Skin of body (tissue), 2 donors: ENCODE results near the gene MRPS7. TPM values are rescaled to one million over a fixed set of nuclear protein-coding genes. Genes with fewer than 3 reads are reported as not detected.
A peak's percentile ranks its signal among the peaks of the same experiment; 100 is the strongest.
"Not testable (repeated sequence)": the region's sequence is repeated elsewhere in the genome, so short reads cannot be mapped to it uniquely, and the experiment has no call there.

ENCODE experiments used
- DNase-seq: peaks from one replicate; lab custom pipeline; 2025; lab: John Stamatoyannopoulos, UW
- total RNA-seq: library from RNA; depleted of rRNA; stranded (reverse); fragments of >200 nt; gene quantifications from one replicate; pipeline ENCODE4 v1.2.3, GENCODE V29; 2014

The MRPS7 gene
- total RNA-seq, 1 donor from 2014 or later: 39.6 TPM

GRCh38 chr17:75244133-75244866 lies 17.4 kb upstream of the MRPS7 start:
- DNase-seq: no peak

- no peak for DNase-seq
Measured at GRCh38 chr17:75245011-75245410, 16.7 kb upstream of the MRPS7 start.

- no peak for DNase-seq
Measured at GRCh38 chr17:75246404-75246803, 15.3 kb upstream of the MRPS7 start.

- no peak for DNase-seq
Measured at GRCh38 chr17:75249564-75249963, 12.1 kb upstream of the MRPS7 start.

- DNase-seq: no peak
Measured at GRCh38 chr17:75250009-75250471, 11.6 kb upstream of the MRPS7 start.

GRCh38 chr17:75252039-75252816 lies 9.5 kb upstream of the MRPS7 start:
- no peak for DNase-seq

- DNase-seq: not testable (repeated sequence)
Measured at GRCh38 chr17:75255954-75256698, 5.6 kb upstream of the MRPS7 start.

- DNase-seq: not testable (repeated sequence)
Measured at GRCh38 chr17:75257228-75257627, 4.5 kb upstream of the MRPS7 start.

- no peak for DNase-seq
Measured at GRCh38 chr17:75260641-75261335, 891 bp upstream of the MRPS7 start.

GRCh38 chr17:75262112-75262606 lies 480 bp downstream of the MRPS7 start:
- no peak for DNase-seq

- DNase-seq: no peak
Measured at GRCh38 chr17:75263055-75263454, 1.4 kb downstream of the MRPS7 start.

- DNase-seq: no peak
Measured at GRCh38 chr17:75265614-75266315, 4.1 kb downstream of the MRPS7 start.

- no peak for DNase-seq
Measured at GRCh38 chr17:75266316-75267152, 4.9 kb downstream of the MRPS7 start.

- DNase-seq: no peak
Measured at GRCh38 chr17:75267153-75267410, 5.4 kb downstream of the MRPS7 start.

GRCh38 chr17:75267411-75268232 lies 5.9 kb downstream of the MRPS7 start:
- no peak for DNase-seq

- DNase-seq: no peak
Measured at GRCh38 chr17:75269844-75270217, 8.2 kb downstream of the MRPS7 start.

GRCh38 chr17:75270218-75270965 lies 8.7 kb downstream of the MRPS7 start:
- peak; percentile 29 for DNase-seq

- no peak for DNase-seq
Measured at GRCh38 chr17:75270966-75271232, 9.2 kb downstream of the MRPS7 start, which contains the start of gene MIF4GD. MIF4GD (minus strand) TSS chr17:75271231; CDS start chr17:75270195, 1,036 bp downstream.
